Stomach (tissue), 9 donors: ENCODE measurements around the gene ANAPC13. TPM values are rescaled to one million over a fixed set of nuclear protein-coding genes. Genes with fewer than 3 reads are reported as not detected.

ENCODE experiments used
- DNase-seq, 2 donors: peaks; one replicate each; pipeline versions ENCODE4 v3.0.0 to v3.0.0-alpha.2; 2013 to 2019
- H3K27ac ChIP-seq, 5 donors: fragments of 200-600 bp in 4 of 5; sonication (generic) in 4 of 5; one replicate each; pipeline ENCODE4 v1.5.1; 2013 to 2019; ENCODE audit warnings: mild to moderate bottlenecking in 1 of 5, moderate library complexity in 1 of 5
- H3K27me3 ChIP-seq, 3 donors: fragments of 200-600 bp; sonication (generic); one replicate each; pipeline ENCODE4 v1.5.1; 2017 to 2019; ENCODE audit warnings: mixed run types in 1 of 3
- H3K36me3 ChIP-seq, 4 donors: fragments of 200-600 bp; sonication (generic); 1 replicate in 3 of 4; 2 replicates in 1 of 4; pipeline ENCODE4 v1.5.1; 2016 to 2019
- H3K4me1 ChIP-seq, 4 donors: fragments of 200-600 bp; sonication (generic); one replicate each; pipeline ENCODE4 v1.5.1; 2016 to 2019
- H3K4me3 ChIP-seq, 4 donors: fragments of 200-600 bp; sonication (generic) in 3 of 4; one replicate each; pipeline ENCODE4 v1.5.1; 2016 to 2019; ENCODE audit warnings: mild to moderate bottlenecking in 1 of 4
- H3K9me3 ChIP-seq, 4 donors: fragments of 200-600 bp; sonication (generic); one replicate each; pipeline ENCODE4 v1.5.1; 2016 to 2019
- CTCF ChIP-seq, 7 experiments: fragments of 450-650 bp in 4 of 7; fragments of 200-600 bp in 3 of 7; sonication (generic) in 3 of 7; IDR thresholded peaks; one replicate each; pipeline ENCODE4 v1.5.1; 2016 to 2019; ENCODE audit warnings: antibody characterized with exemption in 7 of 7, control low read depth in 2 of 7, mild to moderate bottlenecking in 1 of 7
- EP300 ChIP-seq: sonication (generic); formaldehyde crosslinking; IDR thresholded peaks from one replicate; pipeline ENCODE4 v1.6.1; 2017; ENCODE audit warnings: antibody characterized with exemption
- POLR2A ChIP-seq, 4 donors: fragments of 450-650 bp; IDR thresholded peaks; one replicate each; pipeline ENCODE4 v1.6.1; 2016; ENCODE audit warnings: antibody characterized with exemption in 4 of 4, control low read depth in 2 of 4, mild to moderate bottlenecking in 1 of 4, moderate library complexity in 1 of 4
- POLR2AphosphoS5 ChIP-seq, 3 donors: sonication (generic); formaldehyde crosslinking; IDR thresholded peaks; one replicate each; pipeline ENCODE4 v1.6.1; 2016; ENCODE audit warnings: antibody characterized with exemption in 3 of 3
- WGBS, 5 donors: extraction: QIAGEN DNeasy Blood & Tissue Kit in 3 of 5; methylation state at CpG; one replicate each; pipeline versions ENCODE4 v1.1.5 to v1.1.7; 2013 to 2018; 5-methylcytosine and 5-hydroxymethylcytosine counted together
- intact Hi-C: fragments of 100-400 bp; cut with DNase I; formaldehyde crosslinking; loops from one replicate; pipeline ENCODE4 v1.15.1; 2023; ENCODE audit warnings: low total_unique reads
- polyA plus RNA-seq, 3 donors: library from polyadenylated mRNA; stranded (reverse); fragments of 200-250 nt; gene quantifications; one replicate each; pipeline ENCODE4 v1.2.3, GENCODE V29; 2013
- total RNA-seq, 5 donors: library from RNA; depleted of rRNA; stranded (reverse); fragments of >200 nt; gene quantifications; one replicate each; pipeline versions ENCODE4 v1.1.0 to v1.2.3, GENCODE V29; 2014 to 2016
- donor health status: healthy with polysubstance abuse.
- donor health status: Bipolar disorder and iron deficiency.
- donor health status: healthy.

The ANAPC13 gene
- total and polyA plus RNA-seq, 8 donors: 3.2 to 130 (median 44.4) TPM

- DNase-seq: peak in 1 of 2 donors; percentile 41
- Histone ChIP-seq H3K27me3 (no peaks in the 10 kb centered on the region), H3K4me3 (no peak overlapping the region), H3K9me3 (no peaks in the 10 kb centered on the region), H3K27ac (no peak overlapping the region), H3K36me3 (no peaks in the 10 kb centered on the region), H3K4me1 (peaks cover 0 to 52% (median 27%) of the 10 kb centered on the region in 4 donors)
- intact Hi-C loops: no loop called here
- 66 to 87% (median 82%) methylated on average over 1 of the region's 1 CpG for WGBS, 5 donors
- TF ChIP-seq POLR2A (IDR thresholded peaks at IDR 0.05): no peak
Measured at GRCh38 chr3:134466331-134466730, 19.5 kb downstream of the ANAPC13 start.

GRCh38 chr3:134464689-134465365 lies 21.0 kb downstream of the ANAPC13 start:
- Histone ChIP-seq H3K4me1 (peaks cover 0 to 48% (median 18%) of the 10 kb centered on the region in 4 donors), H3K36me3 (no peaks in the 10 kb centered on the region)
- 68 to 89% (median 80%) methylated on average over 7 to 8 of the region's 8 CpGs for WGBS, 5 donors

GRCh38 chr3:134464064-134464688 lies 21.6 kb downstream of the ANAPC13 start:
- H3K4me1 ChIP-seq: peaks cover 0 to 48% (median 15%) of the 10 kb centered on the region in 4 donors
- intact Hi-C loops: no loop called here
- H3K9me3 ChIP-seq: no peaks in the 10 kb centered on the region
- peak in 1 of 2 donors; percentile 94 for DNase-seq
- WGBS, 5 donors: 41 to 76% (median 63%) methylated on average over 13 of the region's 13 CpGs
- TF ChIP-seq CTCF (IDR thresholded peaks at IDR 0.05) (no peak), POLR2A (IDR thresholded peaks at IDR 0.05) (no peak), POLR2AphosphoS5 (IDR thresholded peaks at IDR 0.05) (peak in 1 of 3 donors; percentile 28), EP300 (no peak)
- H3K27me3 ChIP-seq: no peaks in the 10 kb centered on the region
- peak overlapping the region in 4 of 5 donors; percentile 60 to 77 (median 70) for H3K27ac ChIP-seq
- no peaks in the 10 kb centered on the region for H3K36me3 ChIP-seq
- H3K4me3 ChIP-seq: no peak overlapping the region

More at GRCh38 chr3:134464689-134465365, 21.0 kb downstream of the ANAPC13 start:
- H3K27me3 ChIP-seq: no peaks in the 10 kb centered on the region
- TF ChIP-seq EP300: no peak
- intact Hi-C loops: no loop called here
- DNase-seq: peak in 1 of 2 donors; percentile 50
- H3K27ac ChIP-seq: peak overlapping the region in 4 of 5 donors; percentile 35 to 77 (median 64)
- H3K9me3 ChIP-seq: no peaks in the 10 kb centered on the region
- H3K4me3 ChIP-seq: no peak overlapping the region

GRCh38 chr3:134463676-134464063 lies 22.1 kb downstream of the ANAPC13 start:
- Histone ChIP-seq H3K36me3 (no peaks in the 10 kb centered on the region), H3K27me3 (no peaks in the 10 kb centered on the region), H3K4me3 (no peak overlapping the region), H3K9me3 (no peaks in the 10 kb centered on the region), H3K4me1 (peaks cover 0 to 48% (median 15%) of the 10 kb centered on the region in 4 donors), H3K27ac (peak overlapping the region; percentile 3 to 77 (median 67))
- DNase-seq: no peak
- intact Hi-C loops: no loop called here
- 71 to 97% (median 85%) methylated on average over 4 of the region's 4 CpGs for WGBS, 5 donors
- no peak for TF ChIP-seq EP300
- no peak for TF ChIP-seq POLR2AphosphoS5 (IDR thresholded peaks at IDR 0.05)
- no peak for TF ChIP-seq POLR2A (IDR thresholded peaks at IDR 0.05)
- no peak for TF ChIP-seq CTCF (IDR thresholded peaks at IDR 0.05)

GRCh38 chr3:134462331-134462941 lies 23.3 kb downstream of the ANAPC13 start:
- DNase-seq: peak in 1 of 2 donors; percentile 46
- Histone ChIP-seq H3K36me3 (no peaks in the 10 kb centered on the region), H3K4me1 (peaks cover 0 to 48% (median 15%) of the 10 kb centered on the region in 4 donors), H3K9me3 (no peaks in the 10 kb centered on the region), H3K27ac (peak overlapping the region; percentile 52 to 77 (median 67)), H3K27me3 (no peaks in the 10 kb centered on the region), H3K4me3 (no peak overlapping the region)
- intact Hi-C loops: no loop called here
- 42 to 65% (median 55%) methylated on average over 5 of the region's 5 CpGs for WGBS, 5 donors
- TF ChIP-seq POLR2A (IDR thresholded peaks at IDR 0.05) (no peak), POLR2AphosphoS5 (IDR thresholded peaks at IDR 0.05) (no peak), CTCF (IDR thresholded peaks at IDR 0.05) (no peak), EP300 (no peak)
